H1 (cell line): ENCODE data around the gene ANGPTL5. TPM values are rescaled to one million over a fixed set of nuclear protein-coding genes. Genes with fewer than 3 reads are reported as not detected.

ENCODE experiments used
- CTCF ChIA-PET: fragments of 300-600 bp; sonication (Branson Sonifier 250); formaldehyde crosslinking; loops from one replicate; lab custom pipeline; 2021; ENCODE audit not compliant: partially characterized antibody; lab: Charles Lee
- POLR2A ChIA-PET: fragments of 300-600 bp; sonication (Branson Sonifier 250); formaldehyde crosslinking; loops from one replicate; lab custom pipeline; 2021; ENCODE audit warnings: inconsistent platforms; ENCODE audit not compliant: partially characterized antibody; lab: Charles Lee
- DNase-seq, 2 experiments: peaks; one replicate each; pipeline versions ENCODE4 v3.0.0 to v3.0.0-alpha.2; 2010 to 2022; ENCODE audit warnings: low spot score in 2 of 2, low read depth in 1 of 2, mixed read lengths in 1 of 2
- FAIRE-seq: peaks from 2 replicates; lab custom pipeline; 2011; peaks lifted over from hg19 to GRCh38; lab: Jason Lieb, UNC
- H2AFZ ChIP-seq: 2 replicates; pipeline ENCODE4 v1.8.1; 2012; ENCODE audit warnings: low read length, inconsistent platforms
- H2AK5ac ChIP-seq: 2 replicates; pipeline ENCODE4 v1.6.1; 2013; ENCODE audit warnings: low read depth, low read length
- H2BK120ac ChIP-seq: replicated peaks from 2 replicates; pipeline ENCODE3; 2013; ENCODE audit warnings: low read depth, low read length, inconsistent platforms
- H2BK12ac ChIP-seq: 2 replicates; pipeline ENCODE4 v1.6.1; 2013; ENCODE audit warnings: low read depth, low read length
- H2BK15ac ChIP-seq: 2 replicates; pipeline ENCODE4 v1.6.1; 2013; ENCODE audit warnings: low read length
- H2BK20ac ChIP-seq: 2 replicates; pipeline ENCODE4 v1.6.1; 2013; ENCODE audit warnings: low read length
- H2BK5ac ChIP-seq: 2 replicates; pipeline ENCODE4 v1.6.1; 2013; ENCODE audit warnings: low read depth, low read length
- H3K14ac ChIP-seq: 2 replicates; pipeline ENCODE4 v1.6.1; 2013; ENCODE audit warnings: inconsistent platforms; ENCODE audit not compliant: insufficient read length
- H3K18ac ChIP-seq: 2 replicates; pipeline ENCODE4 v1.6.1; 2013; ENCODE audit warnings: low read length; ENCODE audit errors: extremely low read depth
- H3K23ac ChIP-seq: 2 replicates; pipeline ENCODE4 v1.6.1; 2013; ENCODE audit warnings: inconsistent platforms; ENCODE audit not compliant: insufficient read length
- H3K23me2 ChIP-seq: 2 replicates; pipeline ENCODE4 v1.6.1; 2013; ENCODE audit warnings: low read depth, low read length
- H3K27ac ChIP-seq: 2 replicates; pipeline ENCODE4 v1.6.1; 2011; ENCODE audit warnings: low read depth, low read length, inconsistent platforms
- H3K27me3 ChIP-seq, 4 experiments: replicated peaks in 1 of 4; 1 replicate in 1 of 4; 2 replicates in 3 of 4; pipeline versions ENCODE4 v1.6.1 to v1.8.1; 2011 to 2013; ENCODE audit warnings: low read length in 3 of 4, mild to moderate bottlenecking in 3 of 4, inconsistent platforms in 2 of 4, mixed read lengths in 2 of 4, moderate library complexity in 1 of 4; ENCODE audit not compliant: control insufficient read depth in 3 of 4, insufficient read depth in 3 of 4; ENCODE audit errors: extremely low read depth in 1 of 4
- H3K36me3 ChIP-seq, 4 experiments: 2 replicates each; pipeline versions ENCODE4 v1.6.1 to v1.8.1; 2011 to 2013; ENCODE audit warnings: mild to moderate bottlenecking in 4 of 4, low read length in 3 of 4, moderate library complexity in 2 of 4, control low read depth in 1 of 4, inconsistent platforms in 1 of 4; ENCODE audit not compliant: insufficient read depth in 4 of 4, control insufficient read depth in 2 of 4
- H3K4ac ChIP-seq: replicated peaks from 2 replicates; pipeline ENCODE3; 2013; ENCODE audit warnings: low read length, low read depth, mixed read lengths, inconsistent platforms; ENCODE audit not compliant: insufficient read length
- H3K4me1 ChIP-seq, 4 experiments: replicated peaks in 1 of 4; 1 replicate in 1 of 4; 2 replicates in 3 of 4; pipeline versions ENCODE4 v1.6.1 to v1.8.1; 2011 to 2013; ENCODE audit warnings: low read length in 3 of 4, inconsistent platforms in 2 of 4, mixed read lengths in 1 of 4; ENCODE audit not compliant: insufficient read depth in 4 of 4, control insufficient read depth in 3 of 4
- H3K4me2 ChIP-seq, 2 experiments: 2 replicates each; pipeline versions ENCODE4 v1.6.1 to v1.8.1; 2011 to 2013; ENCODE audit warnings: low read depth in 2 of 2, low read length in 2 of 2, control low read depth in 1 of 2, inconsistent platforms in 1 of 2, mild to moderate bottlenecking in 1 of 2; ENCODE audit not compliant: insufficient read depth in 1 of 2
- H3K4me3 ChIP-seq, 4 experiments: fragments of 200-600, 300-600 bp in 1 of 4; sonication (generic), shearing (Covaris generic), sonication (Bioruptor Twin) in 1 of 4; 2 replicates each; pipeline versions ENCODE4 v1.5.1 to v1.8.1; 2011 to 2016; ENCODE audit warnings: low read length in 4 of 4, low read depth in 3 of 4, control low read depth in 2 of 4, inconsistent platforms in 2 of 4, mild to moderate bottlenecking in 2 of 4, mixed read lengths in 1 of 4, moderate library complexity in 1 of 4; ENCODE audit not compliant: insufficient read depth in 2 of 4; ENCODE audit errors: extremely low read depth in 1 of 4
- H3K56ac ChIP-seq: replicated peaks from 2 replicates; pipeline ENCODE3; 2013; ENCODE audit warnings: low read depth, mild to moderate bottlenecking, mixed read lengths, low read length, inconsistent platforms; ENCODE audit not compliant: insufficient read length
- H3K79me1 ChIP-seq: 2 replicates; pipeline ENCODE4 v1.6.1; 2013; ENCODE audit warnings: low read depth, low read length, control low read depth
- H3K79me2 ChIP-seq, 2 experiments: 2 replicates each; pipeline versions ENCODE4 v1.6.1 to v1.8.1; 2012 to 2013; ENCODE audit warnings: low read length in 2 of 2, mild to moderate bottlenecking in 2 of 2, inconsistent platforms in 1 of 2; ENCODE audit not compliant: insufficient read depth in 2 of 2, control insufficient read depth in 1 of 2
- H3K9ac ChIP-seq, 4 experiments: replicated peaks in 1 of 4; 1 replicate in 1 of 4; 2 replicates in 3 of 4; pipeline versions ENCODE4 v1.6.1 to v1.8.1; 2011 to 2013; ENCODE audit warnings: low read depth in 3 of 4, low read length in 3 of 4, control low read depth in 2 of 4, mild to moderate bottlenecking in 2 of 4, moderate library complexity in 2 of 4, inconsistent platforms in 1 of 4; ENCODE audit errors: extremely low read depth in 1 of 4
- H3K9me3 ChIP-seq, 2 experiments: 2 replicates each; pipeline versions ENCODE4 v1.6.1 to v1.8.1; 2012 to 2013; ENCODE audit warnings: mild to moderate bottlenecking in 2 of 2, moderate library complexity in 2 of 2, control low read depth in 1 of 2, inconsistent platforms in 1 of 2, low read depth in 1 of 2, low read length in 1 of 2, mixed read lengths in 1 of 2; ENCODE audit not compliant: insufficient read depth in 2 of 2
- H4K20me1 ChIP-seq, 2 experiments: replicated peaks in 1 of 2; 2 replicates each; pipeline versions ENCODE3 to v1.8.1; 2011 to 2013; ENCODE audit warnings: inconsistent platforms in 2 of 2, low read length in 2 of 2, mild to moderate bottlenecking in 1 of 2; ENCODE audit not compliant: insufficient read depth in 2 of 2, control insufficient read depth in 1 of 2
- H4K5ac ChIP-seq: 2 replicates; pipeline ENCODE4 v1.6.1; 2013; ENCODE audit warnings: low read length, low read depth, mixed read lengths, inconsistent platforms; ENCODE audit not compliant: insufficient read length
- H4K8ac ChIP-seq: 2 replicates; pipeline ENCODE4 v1.8.0; 2013; ENCODE audit warnings: mild to moderate bottlenecking, moderate library complexity, low read length, inconsistent platforms; ENCODE audit not compliant: insufficient read depth; ENCODE audit errors: extremely low read depth
- H4K91ac ChIP-seq: replicated peaks from 2 replicates; pipeline ENCODE3; 2013; ENCODE audit warnings: low read length, mixed read lengths, inconsistent platforms; ENCODE audit not compliant: insufficient read length
- BCL11A ChIP-seq, 2 experiments: IDR thresholded peaks; one replicate each; pipeline ENCODE4 v1.6.1; 2011; ENCODE audit warnings: low read depth in 2 of 2, low read length in 2 of 2, mild to moderate bottlenecking in 2 of 2
- CHD1 ChIP-seq: IDR thresholded peaks from 2 replicates; pipeline ENCODE4 v1.6.1; 2012; ENCODE audit warnings: low read depth, low read length, improper control_type of control experiment
- CHD2 ChIP-seq: IDR thresholded peaks from 2 replicates; pipeline ENCODE4 v1.6.1; 2012; ENCODE audit warnings: low read length, improper control_type of control experiment
- CTBP2 ChIP-seq: IDR thresholded peaks from 2 replicates; pipeline ENCODE4 v1.7.0; 2011; ENCODE audit warnings: borderline replicate concordance, mild to moderate bottlenecking, moderate library complexity, mixed read lengths, low read length; ENCODE audit not compliant: insufficient read depth, insufficient read length
- FOSL1 ChIP-seq: IDR thresholded peaks from 2 replicates; pipeline ENCODE4 v1.6.1; 2011; ENCODE audit warnings: mild to moderate bottlenecking, low read depth, low read length, moderate library complexity; ENCODE audit not compliant: insufficient read depth
- PHF8 ChIP-seq: fragments of 200-600 bp; sonication (generic); conservative IDR thresholded peaks from 2 replicates; pipeline ENCODE4 v1.7.1; 2012; ENCODE audit warnings: low read depth, mild to moderate bottlenecking, inconsistent platforms, low read length, moderate library complexity
- WGBS, 2 experiments: shearing (Covaris generic) in 1 of 2; methylation state at CpG; one replicate each; pipeline versions ENCODE4 v1.1.6 to v1.1.7; 2013 to 2015; ENCODE audit warnings: low lambda C conversion rate in 2 of 2, mixed read lengths in 2 of 2, inconsistent platforms in 1 of 2, low coverage in 1 of 2, missing lambda C conversion rate in 1 of 2; ENCODE audit not compliant: insufficient replicate concordance in 2 of 2, insufficient coverage in 1 of 2, insufficient read length in 1 of 2; ENCODE audit errors: extremely low coverage in 1 of 2, missing lambda C conversion rate in 1 of 2; 5-methylcytosine and 5-hydroxymethylcytosine counted together
- polyA plus RNA-seq, 7 experiments: library from polyadenylated mRNA; depleted of rRNA in 3 of 7; stranded (reverse) in 5 of 7; unstranded in 2 of 7; fragments of >200 nt in 5 of 7; fragments of 200-250 nt in 2 of 7; gene quantifications; 1 replicate in 5 of 7; 2 replicates in 1 of 7; 4 replicates in 1 of 7; pipeline versions ENCODE4 v1.2.1 to v1.2.3, GENCODE V29; 2011 to 2013; ENCODE audit warnings: missing spikeins in 2 of 7, mixed read lengths in 2 of 7
- total RNA-seq: library from RNA; stranded (reverse); fragmentation: NEBNext Ultra II Directional; extraction: Animal tissue kit (Norgen Biotek cat#: 25700); gene quantifications from 2 replicates; pipeline ENCODE4 v1.2.1, GENCODE V29; 2021

ANGPTL5 gene
- total and polyA plus RNA-seq, 2 of the 8 experiments (the other 6 are each of a cell fraction or from before 2014, with no cell fraction given), result not detected

GRCh38 chr11:101894505-101894904, 21.8 kb downstream of the ANGPTL5 start:
- no peak overlapping the region for H2AFZ ChIP-seq
- no peaks in the 10 kb centered on the region for H4K20me1 ChIP-seq
- H4K91ac ChIP-seq, result no peak overlapping the region
- H3K23me2 ChIP-seq, result no peaks in the 10 kb centered on the region
- 86% methylated on average over 1 of the region's 1 CpG; no CpG with 5 or more reads in 1 of the 2 experiments for WGBS, 2 experiments
- no peak overlapping the region for H4K5ac ChIP-seq
- no peak overlapping the region for H2BK5ac ChIP-seq
- no peak overlapping the region for H3K56ac ChIP-seq
- no peak overlapping the region for H2BK12ac ChIP-seq
- no peaks in the 10 kb centered on the region for H3K9me3 ChIP-seq
- no peak overlapping the region for H2BK15ac ChIP-seq
- no peak overlapping the region for H3K9ac ChIP-seq
- H3K79me2 ChIP-seq, result no peaks in the 10 kb centered on the region
- no peak overlapping the region for H3K4me2 ChIP-seq
- H3K23ac ChIP-seq, result no peak overlapping the region
- H3K36me3 ChIP-seq, result no peaks in the 10 kb centered on the region
- no peak overlapping the region for H3K27ac ChIP-seq
- no peak overlapping the region for H3K4me3 ChIP-seq
- H3K4me1 ChIP-seq, result no peaks in the 10 kb centered on the region
- TF ChIP-seq CTBP2 (no peak), CHD2 (no peak), FOSL1 (no peak), PHF8 (no peak), CHD1 (no peak), BCL11A (IDR thresholded peaks at IDR 0.05; ENCODE audit: low read depth in 2 of 2, low read length in 2 of 2) (no peak)
- FAIRE-seq, result no peak
- H3K79me1 ChIP-seq, result no peaks in the 10 kb centered on the region
- no peak overlapping the region for H2BK120ac ChIP-seq
- H3K4ac ChIP-seq, result no peak overlapping the region
- no peak overlapping the region for H2AK5ac ChIP-seq
- CTCF ChIA-PET, result interaction anchor here (1.4 kb wide), 1 partner anchor 16 kb away, joined by 3 read pairs; no protein-coding TSS in a partner anchor
- H3K18ac ChIP-seq, result no peak overlapping the region
- DNase-seq, result no peak
- POLR2A ChIA-PET, result no interaction called here
- no peaks in the 10 kb centered on the region for H3K27me3 ChIP-seq
- no peak overlapping the region for H4K8ac ChIP-seq
- H2BK20ac ChIP-seq, result no peak overlapping the region
- no peak overlapping the region for H3K14ac ChIP-seq
